OCI-LY3 (cell line): Measurements from ENCODE around the gene WFDC12.

ENCODE experiments used
- EZH2phosphoT487 ChIP-seq: fragments of 200-600 bp; shearing (Covaris generic); IDR thresholded peaks from 2 replicates; pipeline ENCODE4 v1.6.1; 2018; ENCODE audit warnings: antibody characterized with exemption, mixed run types, low read depth
- TF ChIP-seq, protein P1 (sequence below): fragments of 200-600, 300-600 bp; sonication (generic); IDR thresholded peaks from 2 replicates; pipeline ENCODE4 v1.5.1; 2014; ENCODE audit warnings: antibody characterized with exemption, low read length, low read depth

- TF ChIP-seq, protein P1, sequence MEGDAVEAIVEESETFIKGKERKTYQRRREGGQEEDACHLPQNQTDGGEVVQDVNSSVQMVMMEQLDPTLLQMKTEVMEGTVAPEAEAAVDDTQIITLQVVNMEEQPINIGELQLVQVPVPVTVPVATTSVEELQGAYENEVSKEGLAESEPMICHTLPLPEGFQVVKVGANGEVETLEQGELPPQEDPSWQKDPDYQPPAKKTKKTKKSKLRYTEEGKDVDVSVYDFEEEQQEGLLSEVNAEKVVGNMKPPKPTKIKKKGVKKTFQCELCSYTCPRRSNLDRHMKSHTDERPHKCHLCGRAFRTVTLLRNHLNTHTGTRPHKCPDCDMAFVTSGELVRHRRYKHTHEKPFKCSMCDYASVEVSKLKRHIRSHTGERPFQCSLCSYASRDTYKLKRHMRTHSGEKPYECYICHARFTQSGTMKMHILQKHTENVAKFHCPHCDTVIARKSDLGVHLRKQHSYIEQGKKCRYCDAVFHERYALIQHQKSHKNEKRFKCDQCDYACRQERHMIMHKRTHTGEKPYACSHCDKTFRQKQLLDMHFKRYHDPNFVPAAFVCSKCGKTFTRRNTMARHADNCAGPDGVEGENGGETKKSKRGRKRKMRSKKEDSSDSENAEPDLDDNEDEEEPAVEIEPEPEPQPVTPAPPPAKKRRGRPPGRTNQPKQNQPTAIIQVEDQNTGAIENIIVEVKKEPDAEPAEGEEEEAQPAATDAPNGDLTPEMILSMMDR, result no peak
- TF ChIP-seq EZH2phosphoT487, result no peak
Measured at GRCh38 chr20:45173522-45173921, 49.3 kb upstream of the WFDC12 start.
